GM21825 (cell line): Measurements from ENCODE around the gene RORB.

Experiments used
- ATAC-seq: cut with Tn5 transposase; IDR thresholded peaks from one replicate; pipeline ENCODE4 v1.9.1; 2021; ENCODE audit warnings: mild to moderate bottlenecking, moderate library complexity; ENCODE audit not compliant: unreplicated experiment

The RORB gene

DNA sequence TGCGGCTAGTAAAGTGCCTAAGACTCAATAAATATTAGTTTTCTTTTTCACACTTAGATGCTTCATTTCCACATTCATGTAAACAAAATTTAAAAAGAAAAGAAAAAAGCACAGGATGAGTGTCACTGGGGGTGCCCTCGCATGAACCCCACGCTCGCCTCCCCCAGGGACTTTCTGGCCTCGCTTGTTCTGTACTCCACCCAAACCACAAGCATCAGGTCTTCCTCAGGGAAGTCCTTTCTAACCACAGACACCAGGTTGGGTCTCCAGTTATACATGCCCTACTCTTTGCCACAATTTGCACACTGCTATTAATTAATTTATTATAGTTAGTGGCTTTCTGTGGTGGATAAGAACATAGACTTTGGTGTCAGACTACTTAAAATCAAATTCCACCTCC lies 92.4 kb downstream of the RORB start:
- ATAC-seq, result peak; percentile 60

DNA sequence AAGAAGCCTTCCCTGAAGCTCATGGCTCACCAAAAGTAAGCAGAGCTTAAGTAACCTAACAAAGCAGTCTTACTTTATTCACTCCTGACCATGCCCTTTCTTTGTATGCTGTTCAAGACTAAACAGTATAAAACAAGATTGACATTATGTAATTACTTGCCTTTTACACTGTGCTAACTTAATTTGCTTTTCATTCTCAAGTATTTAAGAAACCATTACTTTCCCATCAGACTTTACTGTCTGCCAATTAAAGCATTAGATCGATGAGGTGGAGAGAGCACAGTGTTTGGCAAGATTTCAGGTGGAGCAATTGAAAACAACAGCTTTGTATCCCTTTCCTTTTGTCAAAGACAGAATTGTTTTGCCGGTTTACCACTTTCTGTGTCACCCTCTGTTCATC lies 98.2 kb downstream of the RORB start:
- ATAC-seq, result no peak

DNA sequence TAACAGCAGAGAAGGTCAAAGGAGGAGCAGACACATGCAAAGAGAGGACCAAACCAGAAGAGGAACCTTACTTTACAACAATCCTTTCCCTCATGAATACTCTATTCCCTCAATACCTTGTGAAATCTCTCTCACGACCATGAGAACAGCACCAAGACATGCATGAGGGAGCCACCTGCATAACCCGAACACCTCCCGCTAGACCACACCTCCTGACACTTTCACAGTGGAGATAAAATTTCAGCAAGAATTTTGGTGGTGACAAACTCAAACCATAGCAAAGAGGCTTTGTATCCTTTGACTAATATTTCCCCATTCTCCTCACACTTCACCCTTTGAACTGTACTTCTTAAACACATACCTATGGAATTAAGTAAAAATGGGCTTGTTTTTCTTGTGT lies 101.7 kb downstream of the RORB start:
- ATAC-seq, result no peak

DNA sequence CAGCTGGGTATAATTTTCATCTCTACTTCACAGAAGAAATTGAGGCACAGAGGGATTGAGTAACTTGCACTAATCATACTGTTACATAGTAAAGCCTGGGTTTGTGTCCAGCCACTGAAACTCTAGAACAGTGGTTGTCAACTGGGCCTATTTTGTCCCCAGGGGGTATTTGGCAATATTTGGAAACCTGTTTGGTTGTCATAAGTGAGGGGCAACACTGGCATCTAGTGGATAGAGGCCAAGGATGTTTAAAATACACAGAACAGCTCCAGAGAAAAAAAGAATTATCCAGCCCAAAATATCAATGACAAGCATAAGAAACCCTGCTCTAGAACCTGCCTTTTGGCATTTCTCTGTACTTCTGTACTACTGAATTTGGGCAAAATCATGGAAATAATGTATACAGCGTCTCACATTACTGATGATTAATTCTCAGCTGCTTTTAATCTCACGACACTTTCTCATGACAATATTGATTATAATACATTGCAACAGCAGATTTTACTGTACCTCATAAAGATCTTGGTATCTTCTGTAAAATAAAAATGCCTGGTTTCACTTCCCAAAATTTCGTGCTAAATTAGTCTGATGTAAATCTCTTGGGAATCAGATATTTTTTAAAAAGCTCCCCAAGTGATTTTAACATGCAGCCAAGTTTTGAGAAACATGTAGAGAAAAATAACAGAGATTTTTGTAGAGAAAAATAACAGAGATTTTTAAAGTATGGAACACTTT lies 112.7 kb downstream of the RORB start:
- ATAC-seq, result peak; percentile 46

DNA sequence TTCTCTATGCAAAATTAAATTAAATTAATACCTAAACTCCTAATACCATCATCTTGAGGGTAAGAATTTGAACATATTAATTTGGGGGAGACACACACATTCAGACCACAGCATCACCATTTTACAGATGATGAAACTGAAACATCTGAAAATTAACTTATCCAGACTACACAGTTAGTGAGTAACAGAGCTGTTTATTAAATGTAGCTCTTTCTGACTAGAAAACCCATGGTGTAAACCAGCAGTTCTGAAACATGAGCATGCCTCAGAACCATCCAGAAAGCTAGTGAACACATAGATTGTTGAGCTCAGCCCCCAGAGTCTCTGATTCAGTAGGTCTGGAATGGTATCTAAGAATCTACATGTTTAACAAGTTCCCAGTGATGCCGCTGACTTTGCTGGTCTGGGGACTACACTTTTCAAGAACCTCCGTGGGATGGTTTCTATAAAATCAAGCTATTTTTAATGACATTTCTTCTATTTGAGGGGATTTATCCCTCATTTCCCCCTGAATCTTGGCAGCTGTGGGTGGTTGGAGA lies 113.5 kb downstream of the RORB start:
- ATAC-seq, result peak; percentile 47

DNA sequence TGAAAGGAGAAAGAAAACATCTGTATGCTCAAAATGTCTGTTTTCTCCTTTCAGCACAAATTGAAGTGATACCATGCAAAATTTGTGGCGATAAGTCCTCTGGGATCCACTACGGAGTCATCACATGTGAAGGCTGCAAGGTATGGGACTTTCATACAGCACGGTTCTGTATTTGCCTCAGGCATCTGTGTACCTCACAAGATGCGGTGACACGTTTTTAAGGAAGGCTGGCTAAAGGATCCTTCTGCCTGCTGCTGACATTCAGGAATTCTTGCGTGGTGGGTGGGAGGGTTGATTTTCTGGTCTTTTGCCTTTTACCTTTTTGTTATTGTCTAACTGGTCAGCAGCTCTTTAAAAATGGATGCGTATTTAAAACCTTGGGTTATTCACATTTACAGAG lies 133.1 kb downstream of the RORB start:
- no peak for ATAC-seq

DNA sequence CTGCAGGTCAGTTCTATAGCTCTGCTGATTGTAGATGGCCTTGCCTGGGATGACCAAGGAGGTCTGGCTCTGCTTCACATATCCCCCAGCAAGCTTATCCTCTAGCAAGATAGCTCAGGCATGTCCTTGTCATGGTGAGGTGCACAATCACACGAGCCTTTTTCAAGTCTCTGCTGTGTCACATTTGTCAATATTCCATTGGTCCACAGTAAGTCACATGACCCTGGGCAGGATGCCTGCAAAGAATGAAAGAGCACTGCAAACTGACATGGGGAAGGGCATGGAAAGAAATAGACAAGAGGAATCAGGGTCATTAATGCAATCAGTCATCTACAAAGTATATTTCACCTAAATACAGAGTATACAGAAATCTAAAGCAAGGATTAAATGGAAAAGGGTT lies 142.0 kb downstream of the RORB start:
- ATAC-seq, result no peak

DNA sequence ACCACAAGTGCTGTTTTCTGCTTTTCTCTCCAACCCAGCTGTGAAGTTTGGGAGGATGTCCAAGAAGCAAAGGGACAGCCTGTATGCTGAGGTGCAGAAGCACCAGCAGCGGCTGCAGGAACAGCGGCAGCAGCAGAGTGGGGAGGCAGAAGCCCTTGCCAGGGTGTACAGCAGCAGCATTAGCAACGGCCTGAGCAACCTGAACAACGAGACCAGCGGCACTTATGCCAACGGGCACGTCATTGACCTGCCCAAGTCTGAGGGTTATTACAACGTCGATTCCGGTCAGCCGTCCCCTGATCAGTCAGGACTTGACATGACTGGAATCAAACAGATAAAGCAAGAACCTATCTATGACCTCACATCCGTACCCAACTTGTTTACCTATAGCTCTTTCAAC lies 145.2 kb downstream of the RORB start:
- ATAC-seq, result no peak

DNA sequence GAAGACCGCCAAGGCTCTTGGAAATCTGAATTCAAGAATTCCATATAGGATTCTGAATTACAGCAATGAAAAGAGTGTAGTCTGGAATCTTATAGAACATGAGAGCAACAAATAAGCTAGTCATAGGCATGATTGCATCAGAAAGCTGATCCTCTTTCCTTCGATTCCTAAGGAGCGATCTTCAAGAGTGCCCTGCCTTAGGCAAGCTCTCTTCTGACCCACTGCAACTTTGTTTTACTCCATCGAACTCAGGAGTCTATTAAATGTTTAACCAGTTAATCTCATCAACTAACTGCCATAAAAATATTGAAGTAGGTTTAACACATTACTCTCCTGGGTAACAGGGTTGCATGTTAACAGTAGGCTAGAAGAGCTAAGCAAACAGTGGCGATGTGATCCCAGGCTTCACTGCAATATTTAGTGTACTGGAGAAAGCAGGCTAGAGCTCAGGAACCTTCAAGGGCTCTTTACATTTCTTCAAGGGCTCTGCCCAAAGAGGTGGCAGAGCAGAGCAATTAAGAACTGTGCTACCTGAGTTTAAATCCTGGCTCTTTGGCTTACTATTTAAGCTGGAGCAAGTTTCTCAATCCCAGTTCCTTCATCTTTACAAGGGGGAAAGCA lies 146.3 kb downstream of the RORB start:
- no peak for ATAC-seq

DNA sequence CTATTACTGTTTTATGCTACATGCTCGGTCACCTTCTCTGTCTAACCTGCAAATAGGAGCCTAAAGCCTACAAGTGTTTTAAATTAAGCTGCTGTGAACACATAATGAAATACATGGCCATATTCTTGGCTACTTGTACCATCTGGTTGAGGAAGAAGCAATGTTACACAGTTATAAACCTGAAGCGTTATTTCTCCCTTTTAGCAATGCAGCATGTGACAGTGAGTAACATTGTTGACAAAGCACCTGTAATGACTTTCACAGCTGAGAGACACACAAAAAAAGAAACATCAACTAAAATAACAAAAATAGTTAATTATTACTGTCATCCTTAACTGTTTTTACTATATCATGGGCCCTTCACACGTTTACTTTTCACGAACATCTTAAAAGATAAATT lies 146.9 kb downstream of the RORB start:
- ATAC-seq, result no peak

DNA sequence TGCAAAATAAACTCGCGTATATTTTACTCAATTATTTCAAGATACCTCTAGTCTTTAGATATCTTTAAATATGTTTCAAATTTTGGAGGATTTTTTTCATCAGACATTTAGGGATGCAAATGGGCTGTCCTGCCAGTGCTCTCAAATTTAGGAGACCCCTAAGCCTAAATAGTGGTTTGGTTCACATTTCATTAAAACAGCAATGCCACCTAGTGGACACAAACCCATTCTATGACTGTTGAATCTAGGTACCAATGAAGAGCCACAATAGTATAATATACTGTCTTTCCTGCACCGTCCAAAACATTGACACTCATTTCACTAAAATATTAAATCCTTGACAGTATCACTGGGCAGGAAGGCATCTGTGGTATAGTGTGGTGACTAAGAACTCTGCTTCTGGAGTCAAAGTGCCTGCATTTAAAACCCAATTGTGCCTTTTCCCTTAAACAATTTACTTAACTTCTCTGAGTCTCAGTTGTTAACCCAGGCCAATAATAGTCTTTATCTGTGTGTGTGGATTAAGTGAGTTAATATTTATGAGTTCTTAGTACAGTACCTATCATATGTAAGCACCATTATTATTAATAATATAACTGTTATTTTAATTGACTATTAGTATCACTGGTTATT lies 148.0 kb downstream of the RORB start:
- no peak for ATAC-seq

DNA sequence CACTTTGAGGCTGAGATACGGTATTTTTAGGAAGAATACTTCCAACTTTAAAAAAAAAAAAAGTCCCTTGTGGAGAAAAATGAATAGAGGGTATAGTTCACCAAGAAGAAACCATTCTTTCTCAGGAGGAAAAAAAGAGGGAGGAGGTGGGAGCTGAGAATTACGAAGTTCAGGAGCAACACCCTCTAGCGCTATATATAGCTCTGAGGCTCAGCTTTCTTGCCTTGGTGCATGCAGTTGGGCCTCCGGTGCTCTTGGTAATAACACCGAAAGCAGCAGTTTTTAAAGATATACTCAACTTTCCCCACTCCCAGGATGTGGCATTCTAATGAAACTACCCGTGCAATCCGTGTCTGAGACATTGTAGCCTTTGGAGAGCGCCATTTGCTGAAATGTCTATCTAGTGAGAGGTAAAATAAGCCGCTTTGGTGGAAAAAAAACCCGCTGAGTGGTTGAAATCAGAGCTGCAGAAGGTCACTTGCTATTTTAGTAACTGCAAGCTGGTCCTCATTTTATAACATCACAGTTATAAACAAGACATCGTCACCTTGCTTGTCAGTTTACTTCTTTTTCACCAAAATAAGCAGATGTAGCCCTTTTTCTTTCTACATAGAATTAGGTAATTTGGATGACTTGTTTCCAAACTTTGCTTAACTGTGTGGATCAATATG lies 156.4 kb downstream of the RORB start:
- no peak for ATAC-seq

DNA sequence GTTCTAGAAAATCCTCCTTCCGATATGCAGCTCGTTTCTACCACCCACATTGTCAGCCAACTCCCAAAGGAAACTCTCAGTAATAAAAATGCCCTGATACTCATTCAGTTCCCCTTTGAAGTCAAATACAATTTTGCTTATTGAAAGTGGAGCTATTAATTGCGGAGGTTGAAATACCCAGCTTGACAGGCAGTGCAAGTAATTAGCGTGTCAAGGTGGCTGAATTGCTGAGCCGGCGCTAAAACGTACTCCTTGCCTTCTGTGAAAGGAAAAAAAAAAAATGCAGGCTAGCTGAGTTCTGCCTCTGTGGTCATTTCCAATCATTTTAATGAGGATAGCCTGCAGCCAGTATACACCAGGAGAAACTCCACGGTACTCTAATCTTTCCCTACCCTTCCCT lies 165.5 kb downstream of the RORB start:
- ATAC-seq, result no peak

DNA sequence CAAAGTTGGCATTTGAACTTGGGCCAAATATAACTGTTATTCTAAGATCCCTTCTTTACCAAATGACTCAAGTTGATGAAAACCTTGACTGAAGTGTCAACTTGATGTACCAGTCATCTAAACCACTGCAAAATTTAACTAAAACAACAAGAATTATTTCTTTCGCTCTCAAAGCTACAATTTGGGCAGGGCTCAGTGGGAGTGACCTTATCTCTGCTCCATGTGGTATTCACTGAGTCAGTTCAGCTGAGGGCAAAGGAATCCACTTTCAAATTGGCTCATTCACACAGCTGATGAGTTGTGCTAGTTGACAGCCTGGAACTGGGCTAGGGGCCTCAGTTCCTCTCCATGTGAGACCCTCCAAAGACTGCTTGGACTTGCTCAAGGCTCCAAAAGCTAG lies 166.3 kb downstream of the RORB start:
- ATAC-seq, result no peak

DNA sequence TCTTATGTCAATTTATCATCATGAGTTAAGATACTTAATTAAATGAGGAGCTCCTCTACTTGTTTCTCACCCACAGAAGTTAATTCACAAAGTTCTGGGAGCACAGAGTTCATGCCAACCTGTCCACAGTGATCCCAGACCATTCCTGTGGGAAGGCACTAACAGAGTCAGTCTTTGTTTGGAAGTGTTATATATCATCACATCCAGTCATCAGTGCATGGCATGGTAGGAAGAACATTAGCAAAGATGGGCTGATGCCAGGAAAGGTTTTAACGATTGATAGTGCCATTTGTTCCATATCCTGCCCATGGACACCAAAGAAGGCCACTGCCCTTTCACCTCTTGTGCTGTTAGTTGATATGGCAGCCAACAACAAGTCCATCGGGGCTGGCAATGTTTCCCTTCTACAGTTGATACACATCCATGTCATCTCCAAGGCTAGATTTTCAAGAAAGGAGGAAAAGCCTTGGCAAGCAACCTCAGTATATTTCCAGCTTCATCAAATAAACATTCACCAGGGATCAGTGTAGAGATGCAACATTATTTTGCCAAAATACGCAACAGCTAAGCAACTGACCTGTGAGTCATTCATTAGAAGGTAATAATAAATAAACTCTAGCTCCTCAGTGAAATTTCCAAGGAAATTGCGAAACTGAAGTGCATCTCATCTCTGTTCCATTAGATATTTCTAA lies 169.6 kb downstream of the RORB start:
- no peak for ATAC-seq

DNA sequence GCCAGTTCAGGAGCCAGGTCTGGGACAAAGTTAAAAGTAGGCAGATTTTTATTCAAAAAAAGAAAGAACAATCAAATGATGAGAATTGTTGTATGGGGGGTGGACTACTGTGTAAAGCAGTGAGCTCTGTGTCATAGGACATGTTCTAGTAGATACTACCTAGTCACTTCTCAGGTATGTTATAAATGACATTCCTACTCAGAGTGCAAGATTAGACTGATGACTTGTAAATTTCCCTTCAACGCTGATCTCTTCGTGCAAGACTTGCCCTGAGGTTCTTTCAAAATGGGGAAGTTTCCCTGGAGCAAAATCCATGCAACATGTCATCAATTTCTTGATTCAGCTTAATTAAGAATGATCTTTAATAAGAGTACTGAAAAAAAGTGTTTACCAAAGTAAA lies 175.1 kb downstream of the RORB start:
- ATAC-seq, result no peak

DNA sequence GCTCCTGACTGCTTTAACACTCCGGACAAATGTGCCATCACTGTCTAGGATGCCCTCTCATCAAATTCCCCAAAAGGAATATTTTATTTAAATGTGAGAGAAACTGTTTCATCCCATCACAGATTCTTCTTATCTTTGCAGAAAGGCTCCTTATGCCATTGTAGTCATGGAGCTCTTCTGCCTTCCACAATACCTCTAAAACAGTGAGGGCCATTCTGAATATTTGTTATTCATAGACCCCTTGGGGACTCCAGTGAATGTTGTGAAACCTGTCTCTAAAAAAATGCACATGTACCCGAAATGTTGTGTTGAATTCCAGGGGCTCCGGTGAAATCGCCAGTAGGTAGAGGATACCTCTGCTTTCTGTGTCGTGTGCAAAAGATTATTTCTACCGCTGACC lies 176.9 kb downstream of the RORB start:
- ATAC-seq, result no peak

DNA sequence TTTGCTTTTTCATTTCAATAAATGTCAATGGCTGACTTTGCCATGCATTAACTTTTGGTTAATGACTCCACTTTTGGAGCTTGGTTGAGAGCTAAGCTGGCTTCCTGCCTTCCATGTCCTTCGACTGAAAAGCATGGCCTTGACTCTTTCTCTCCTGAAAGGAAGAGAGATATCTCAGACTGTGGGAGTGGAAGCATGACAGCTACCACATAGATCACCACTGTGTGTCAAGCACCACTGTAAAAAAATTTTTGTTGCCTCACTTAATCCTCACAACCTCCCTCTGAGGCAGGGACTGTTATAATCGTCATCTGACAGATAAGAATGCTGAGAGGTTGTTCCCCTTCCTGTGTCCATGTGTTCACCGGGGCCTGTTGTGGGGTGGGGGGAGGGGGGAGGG lies 184.8 kb downstream of the RORB start:
- ATAC-seq, result no peak

DNA sequence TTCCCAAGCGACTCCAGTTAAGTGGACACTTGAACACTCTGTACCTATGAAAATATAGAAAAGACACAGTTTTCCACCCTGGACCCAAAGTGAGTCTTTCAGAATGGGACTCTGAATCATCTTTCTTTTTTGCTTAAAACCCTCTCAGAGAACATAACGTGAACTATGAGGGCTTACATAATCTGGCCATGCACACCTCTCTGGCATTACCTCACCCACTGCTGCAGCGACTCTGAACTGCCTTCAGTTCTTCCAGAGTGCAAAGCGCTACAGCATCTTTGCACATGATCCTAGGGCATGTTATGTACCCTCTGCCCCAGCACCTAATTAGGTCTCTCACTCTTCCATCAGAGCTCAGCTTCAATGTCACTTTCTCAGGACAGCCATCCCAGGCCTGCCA lies 186.2 kb downstream of the RORB start:
- no peak for ATAC-seq

DNA sequence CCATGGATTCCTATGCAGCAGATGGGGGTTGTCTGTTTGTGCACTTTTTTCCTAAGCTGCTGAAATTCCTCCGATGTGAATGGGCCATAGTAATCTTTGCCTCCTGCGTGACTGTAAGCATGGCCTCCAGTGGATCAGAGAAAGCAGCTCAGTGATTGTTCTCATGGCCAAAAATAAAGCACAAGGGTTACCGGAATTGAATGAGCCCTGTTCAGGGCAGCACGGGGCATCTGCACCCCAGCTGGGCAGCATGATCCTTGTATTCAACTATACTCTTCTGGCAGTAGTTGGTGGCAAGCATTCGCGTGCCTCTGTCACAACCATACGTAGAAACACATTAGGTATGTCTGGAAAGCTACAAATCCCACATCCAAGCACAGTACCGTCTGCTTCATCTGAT lies 193.9 kb downstream of the RORB start:
- no peak for ATAC-seq

DNA sequence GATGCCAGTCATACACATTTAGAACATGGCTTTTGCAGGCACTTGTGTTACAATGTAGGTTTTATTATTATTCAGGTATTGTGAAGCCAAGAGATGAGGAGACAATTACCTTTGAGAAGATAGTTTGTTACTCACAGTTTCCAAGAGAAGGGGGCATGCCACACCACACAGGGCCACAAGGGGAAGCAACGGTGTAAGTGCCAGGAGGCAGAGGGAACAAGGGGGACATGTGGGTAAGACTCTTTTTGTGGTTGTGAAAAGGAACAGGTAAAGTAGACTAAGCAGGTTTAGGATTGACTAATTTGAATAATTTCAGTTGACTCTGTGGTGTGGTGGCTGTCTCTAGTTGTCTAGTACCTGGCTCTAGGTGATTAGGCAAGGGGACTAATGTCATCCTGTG lies 199.4 kb downstream of the RORB start:
- no peak for ATAC-seq
